Pancreas (tissue), 10 donors: ENCODE data around the gene GABARAPL2. TPM values are rescaled to one million over a fixed set of nuclear protein-coding genes. Genes with fewer than 3 reads are reported as not detected.

Experiments
- ATAC-seq, 4 donors: fragments of 200-7000 bp; cut with Tn5 transposase; one replicate each; pipeline versions ENCODE4 v1.8.0 to v1.9.1; 2020; ENCODE audit warnings: mild to moderate bottlenecking in 4 of 4, moderate library complexity in 4 of 4
- DNase-seq, 6 donors: peaks; one replicate each; pipeline ENCODE4 v3.0.0-alpha.2; 2020
- FAIRE-seq: peaks from 2 replicates; lab custom pipeline; 2012; peaks lifted over from hg19 to GRCh38; lab: Jason Lieb, UNC
- H3K27ac ChIP-seq, 4 donors: fragments of 200-600 bp; sonication (generic); 1 replicate in 3 of 4; 2 replicates in 1 of 4; pipeline versions ENCODE4 v1.5.0 to v1.8.0; 2020
- H3K27me3 ChIP-seq, 4 donors: fragments of 200-600 bp; one replicate each; pipeline ENCODE4 v1.8.0; 2021
- H3K36me3 ChIP-seq, 3 donors: fragments of 200-600 bp; sonication (generic) in 1 of 3; one replicate each; pipeline versions ENCODE4 v1.5.0 to v1.8.0; 2020 to 2021
- H3K4me1 ChIP-seq, 3 donors: fragments of 200-600 bp; one replicate each; pipeline ENCODE4 v1.8.0; 2021
- H3K4me3 ChIP-seq, 4 donors: fragments of 200-600 bp; sonication (generic) in 2 of 4; one replicate each; pipeline versions ENCODE4 v1.5.0 to v1.8.0; 2020 to 2021
- H3K9me3 ChIP-seq, 4 donors: fragments of 200-600 bp; one replicate each; pipeline ENCODE4 v1.8.0; 2021
- CTCF ChIP-seq, 4 donors: fragments of 200-600 bp; sonication (generic) in 3 of 4; IDR thresholded peaks; one replicate each; pipeline versions ENCODE4 v1.5.0 to v1.8.0; 2021; ENCODE audit warnings: antibody characterized with exemption in 4 of 4
- WGBS, 2 donors: extraction: QIAGEN DNeasy Blood & Tissue Kit; methylation state at CpG; one replicate each; pipeline ENCODE4 v1.1.7; 2013; 5-methylcytosine and 5-hydroxymethylcytosine counted together
- intact Hi-C, 3 donors: fragments of 100-400 bp; cut with DNase I; formaldehyde crosslinking; loops; one replicate each; pipeline versions ENCODE4 v1.11.1 to v1.14.2; 2022
- polyA plus RNA-seq, 2 donors: library from polyadenylated mRNA; stranded (reverse); fragments of 200-250 nt; gene quantifications; one replicate each; pipeline ENCODE4 v1.2.3, GENCODE V29; 2013
- total RNA-seq, 6 donors: library from RNA; stranded (reverse); fragmentation: NEBNext Ultra II Directional in 4 of 6; extraction: Animal tissue kit (Norgen Biotek cat#: 25700) in 4 of 6; gene quantifications; one replicate each; pipeline versions ENCODE4 v1.2.1 to v1.2.4, GENCODE V29; 2021 to 2023
- donor health status: healthy with polysubstance abuse.
- donor health status: DM: no; HTN: no; CAD: no; lungs with moderate emphysema.
- donor health status: DM: no; HTN: no; CAD: no.
- donor health status: control.
- donor health status: control.
- donor health status: Bipolar disorder and iron deficiency.
- donor health status: DM: yes; HTN: yes; CAD: no.
- donor health status: DM: no; HTN: no; CAD: no.
- donor health status: DM: no; HTN: no; CAD: no.
- donor health status: DM: yes; HTN: yes; CAD: no.

The GABARAPL2 gene
- total and polyA plus RNA-seq, 8 donors: 29.9 to 117 (median 40.3) TPM

- ATAC-seq: peak in 1 of 4 donors; percentile 22
- no peaks in the 10 kb centered on the region for H3K4me1 ChIP-seq
- WGBS, 2 donors: 81 to 83% methylated on average over 17 of the region's 17 CpGs
- H3K36me3 ChIP-seq: no peaks in the 10 kb centered on the region
- no peak for FAIRE-seq
- no peaks in the 10 kb centered on the region for H3K27me3 ChIP-seq
- no peak overlapping the region for H3K27ac ChIP-seq
- H3K4me3 ChIP-seq: no peak overlapping the region
- no peaks in the 10 kb centered on the region for H3K9me3 ChIP-seq
- DNase-seq: no peak
- no peak for TF ChIP-seq CTCF (IDR thresholded peaks at IDR 0.05)
- intact Hi-C loops: no loop called here
These were observed 27.9 kb downstream of the GABARAPL2 start for GRCh38 chr16:75593825-75594820.

- H3K27me3 ChIP-seq: no peaks in the 10 kb centered on the region
- WGBS, 2 donors: 93 to 95% methylated on average over 6 of the region's 6 CpGs
- intact Hi-C loops: no loop called here
- peaks cover 3 to 14% (median 5%) of the 10 kb centered on the region in 3 donors for H3K36me3 ChIP-seq
- ATAC-seq (no peak), FAIRE-seq (no peak), DNase-seq (no peak)
- no peak overlapping the region for H3K4me3 ChIP-seq
- TF ChIP-seq CTCF (IDR thresholded peaks at IDR 0.05): no peak
- no peaks in the 10 kb centered on the region for H3K4me1 ChIP-seq
- no peaks in the 10 kb centered on the region for H3K9me3 ChIP-seq
- no peak overlapping the region for H3K27ac ChIP-seq
These were observed 33.5 kb downstream of the GABARAPL2 start for GRCh38 chr16:75599452-75600277.

- WGBS, 2 donors: 80 to 85% methylated on average over 4 of the region's 4 CpGs
- H3K27ac ChIP-seq: no peak overlapping the region
- DNase-seq: no peak
- ATAC-seq: no peak
- no peaks in the 10 kb centered on the region for H3K27me3 ChIP-seq
- no peaks in the 10 kb centered on the region for H3K4me1 ChIP-seq
- no peaks in the 10 kb centered on the region for H3K9me3 ChIP-seq
- no peak overlapping the region for H3K4me3 ChIP-seq
- peaks cover 3 to 19% (median 8%) of the 10 kb centered on the region in 3 donors for H3K36me3 ChIP-seq
- FAIRE-seq: no peak
- intact Hi-C loops: no loop called here
- no peak for TF ChIP-seq CTCF (IDR thresholded peaks at IDR 0.05)
These were observed 37.1 kb downstream of the GABARAPL2 start for GRCh38 chr16:75603241-75603640.

- no peaks in the 10 kb centered on the region for H3K27me3 ChIP-seq
- no peak overlapping the region for H3K27ac ChIP-seq
- FAIRE-seq (no peak), DNase-seq (no peak), ATAC-seq (no peak)
- no peak for TF ChIP-seq CTCF (IDR thresholded peaks at IDR 0.05)
- intact Hi-C loops: no loop called here
- H3K4me3 ChIP-seq: no peak overlapping the region
- H3K36me3 ChIP-seq: peaks cover 3 to 19% (median 6%) of the 10 kb centered on the region in 3 donors
- WGBS, 2 donors: 94 to 100% methylated on average over 1 of the region's 1 CpG
- no peaks in the 10 kb centered on the region for H3K9me3 ChIP-seq
- H3K4me1 ChIP-seq: no peaks in the 10 kb centered on the region
These were observed 40.3 kb downstream of the GABARAPL2 start for GRCh38 chr16:75606507-75606906.
